GM10266 (cell line): ENCODE data around the gene GPR162.

ENCODE experiments used
- DNase-seq: peaks from one replicate; pipeline ENCODE4 v3.0.0; 2012; ENCODE audit errors: extremely low spot score
- CTCF ChIP-seq: IDR thresholded peaks from 2 replicates; pipeline ENCODE4 v1.5.1; 2012; ENCODE audit warnings: mild to moderate bottlenecking, low read depth; ENCODE audit not compliant: control insufficient read depth, insufficient read depth; ENCODE audit errors: missing control alignments

The GPR162 gene

DNA sequence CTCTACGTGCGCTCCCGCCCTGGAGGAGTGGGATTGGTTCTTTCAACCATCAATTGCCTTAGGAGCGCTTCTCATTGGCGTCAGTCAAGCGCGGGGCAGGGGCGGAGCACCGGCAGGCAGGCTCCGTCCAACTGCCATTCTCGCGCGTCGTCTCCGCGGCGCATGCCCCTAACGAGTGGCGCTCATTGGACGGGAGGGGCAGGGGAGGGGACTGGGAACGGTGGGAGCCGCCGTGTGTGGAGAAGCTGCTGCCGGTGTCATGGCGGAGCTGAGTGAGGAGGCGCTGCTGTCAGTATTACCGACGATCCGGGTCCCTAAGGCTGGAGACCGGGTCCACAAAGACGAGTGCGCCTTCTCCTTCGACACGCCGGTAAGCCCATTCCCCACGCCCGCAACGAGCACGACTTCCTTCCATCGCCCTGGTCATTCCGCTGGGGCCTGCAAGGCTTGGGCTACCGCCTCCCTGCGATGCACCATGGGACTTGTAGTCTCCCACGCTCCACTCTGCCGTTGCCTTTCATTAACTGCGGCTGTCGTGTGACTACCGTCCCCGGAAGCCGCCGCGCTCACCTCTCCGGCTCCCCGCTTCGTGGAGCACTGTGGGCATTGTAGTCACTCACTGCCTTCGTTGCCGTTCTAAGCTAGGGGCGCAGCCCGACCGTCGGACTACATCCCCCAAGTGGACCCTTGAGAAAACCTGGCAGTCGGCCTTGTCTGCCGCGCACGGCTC lies 30.5 kb downstream of the GPR162 start, which contains the start of gene USP5:
USP5 (plus strand) TSS at position 230 of the 730 bp plus-strand sequence; CDS start at position 260, 30 bp downstream.
- DNase-seq, result peak; percentile 93
- TF ChIP-seq CTCF, result no peak

DNA sequence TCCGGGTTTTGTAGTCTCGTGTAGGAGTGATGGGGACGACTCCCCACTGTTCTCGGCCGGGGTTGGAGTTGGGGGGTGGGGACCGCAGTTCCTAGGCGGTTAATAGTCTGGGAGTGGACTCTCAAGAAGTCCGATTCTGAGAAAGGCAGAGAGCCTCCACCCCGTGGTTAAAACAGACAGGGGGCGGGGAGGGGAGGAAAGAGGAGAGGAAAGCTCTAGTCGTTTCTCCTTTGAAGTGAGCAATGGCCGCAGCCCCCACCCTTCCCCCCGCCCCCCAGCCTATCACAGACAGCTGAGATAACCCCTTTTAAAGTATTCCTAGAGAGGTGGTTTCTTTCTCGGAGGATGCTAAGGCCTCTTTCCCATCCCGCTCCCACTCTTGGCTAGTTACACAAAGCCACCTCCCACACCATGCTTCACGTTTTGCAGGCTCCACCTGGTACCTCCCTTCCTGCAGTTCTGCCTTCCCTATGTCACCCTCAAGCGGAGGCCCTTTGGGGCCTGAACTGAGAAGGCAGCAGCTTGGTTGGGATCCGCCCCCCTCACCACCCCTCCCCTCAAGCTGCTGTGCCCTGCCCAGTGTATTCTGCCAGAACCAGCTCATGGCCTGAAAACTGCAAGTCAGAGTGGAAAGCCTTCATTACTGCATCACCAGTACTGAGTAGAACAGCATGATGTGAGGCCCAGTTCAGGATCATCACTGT lies 31.2 kb downstream of the GPR162 start:
- no peak for TF ChIP-seq CTCF
- no peak for DNase-seq

DNA sequence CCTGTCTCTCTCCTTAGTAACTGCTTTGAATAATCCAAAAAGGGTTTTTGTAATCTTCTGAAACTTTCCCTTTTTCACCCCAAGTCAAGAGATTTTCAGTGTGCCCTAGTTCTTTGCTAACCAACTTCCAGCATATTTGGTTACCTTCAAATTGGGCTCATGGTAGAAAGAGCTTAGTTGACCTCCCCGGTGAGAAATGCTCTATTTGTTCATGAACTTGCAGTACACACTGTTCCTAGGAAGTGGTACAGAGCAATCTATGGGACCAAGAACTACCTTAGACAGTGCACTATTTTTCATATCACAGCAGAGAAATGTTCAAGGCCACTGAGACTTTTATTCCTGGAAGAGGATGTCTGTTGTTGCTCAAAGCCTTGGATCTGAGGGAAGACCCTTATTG lies 32.0 kb downstream of the GPR162 start:
- TF ChIP-seq CTCF, result no peak
- no peak for DNase-seq

DNA sequence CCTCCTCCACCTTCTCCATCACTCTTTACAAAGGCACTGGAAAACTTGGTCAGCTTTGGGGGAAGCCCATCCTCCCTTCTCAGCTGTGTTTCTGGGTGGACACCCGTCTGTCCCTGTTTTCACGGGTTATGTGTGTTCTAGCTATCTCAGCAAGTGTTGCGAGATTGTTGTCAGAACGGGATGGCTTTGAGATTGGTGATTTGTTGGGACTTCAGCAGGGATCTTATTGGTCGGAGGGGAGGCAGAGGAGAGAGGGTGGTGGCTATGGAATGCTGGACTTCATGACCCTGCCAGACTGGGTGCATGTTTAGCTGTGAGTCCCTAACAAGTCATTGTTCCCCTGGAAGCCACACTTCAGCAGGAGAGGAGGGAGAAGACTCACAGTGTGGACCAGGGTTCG lies 32.4 kb downstream of the GPR162 start:
- no peak for TF ChIP-seq CTCF
- no peak for DNase-seq

DNA sequence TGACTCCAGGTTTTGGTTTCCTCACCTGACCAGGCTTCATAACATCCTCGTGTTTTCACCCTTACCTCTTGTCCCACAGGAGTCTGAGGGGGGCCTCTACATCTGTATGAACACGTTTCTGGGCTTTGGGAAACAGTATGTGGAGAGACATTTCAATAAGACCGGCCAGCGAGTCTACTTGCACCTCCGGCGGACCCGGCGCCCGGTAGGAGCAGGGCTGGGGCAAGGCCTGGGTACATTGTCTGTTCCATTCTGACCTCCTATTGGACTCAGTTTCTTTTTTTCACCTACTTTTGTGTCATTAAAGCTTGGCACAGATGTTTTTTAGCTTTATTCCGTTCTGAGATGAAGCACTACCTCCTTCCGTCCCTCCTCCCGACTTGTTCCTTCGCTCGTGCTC lies 33.7 kb downstream of the GPR162 start:
- no peak for DNase-seq
- no peak for TF ChIP-seq CTCF

- no peak for TF ChIP-seq CTCF
- DNase-seq, result no peak
Observed at GRCh38 chr12:6858799-6859198, 37.2 kb downstream of the GPR162 start.

DNA sequence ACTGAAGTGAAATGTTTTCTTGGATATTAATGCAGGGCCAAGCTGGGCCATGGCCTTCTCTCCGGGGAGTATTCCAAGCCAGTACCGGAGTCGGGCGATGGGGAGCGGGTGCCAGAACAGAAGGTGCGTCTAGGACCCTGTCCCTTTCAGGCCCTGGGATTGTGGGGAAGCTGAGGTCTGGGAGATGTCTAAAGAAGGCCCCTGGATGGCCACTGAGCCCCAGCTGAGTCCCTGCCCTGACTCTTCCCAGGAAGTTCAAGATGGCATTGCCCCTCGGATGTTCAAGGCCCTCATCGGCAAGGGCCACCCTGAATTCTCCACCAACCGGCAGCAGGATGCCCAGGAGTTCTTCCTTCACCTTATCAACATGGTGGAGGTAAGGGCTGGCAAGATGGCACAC lies 38.5 kb downstream of the GPR162 start:
- DNase-seq, result no peak
- TF ChIP-seq CTCF, result no peak
